ENCODE data around the gene GFRA3. TPM values are rescaled to one million over a fixed set of nuclear protein-coding genes. Genes with fewer than 3 reads are reported as not detected.
"Not testable (repeated sequence)": the region's sequence is repeated elsewhere in the genome, so short reads cannot be mapped to it uniquely, and the experiment has no call there.

GFRA3 gene
- total RNA-seq, 5 donors from 2014 or later (not counting 1 experiment from before 2014, with no cell fraction given), result not detected

GRCh38 chr5:138258704-138259292, 15.6 kb downstream of the GFRA3 start:
- ATAC-seq (replicated peaks in 1 of 4) (no peak), DNase-seq (no peak)
- Mint-ChIP-seq H3K9me3 (no peaks in the 10 kb centered on the region), H3K27me3 (peaks cover 0 to 5% of the 10 kb centered on the region in 2 donors), H3K4me1 (no peaks in the 10 kb centered on the region), H3K27ac (no peak overlapping the region), H3K4me3 (no peak overlapping the region), H3K36me3 (no peaks in the 10 kb centered on the region)
- H3K36me3 ChIP-seq (ENCODE audit: control insufficient read depth in 2 of 2, extremely low read depth in 1 of 2, insufficient read depth in 1 of 2, low read length in 1 of 2), result no peaks in the 10 kb centered on the region
- H3K9me3 ChIP-seq, result no peaks in the 10 kb centered on the region
- CTCF ChIA-PET, result no interaction called here
- H3K4me1 ChIP-seq (ENCODE audit: control insufficient read depth in 1 of 2, extremely low read depth in 1 of 2, insufficient read depth in 2 of 2, low read length in 2 of 2), result no peaks in the 10 kb centered on the region
- no peak overlapping the region for H3K27ac ChIP-seq (ENCODE audit: low read length)
- H3K27me3 ChIP-seq (replicated peaks in 1 of 2; ENCODE audit: control insufficient read depth in 2 of 2, extremely low read depth in 1 of 2, insufficient read depth in 2 of 2, low read length in 1 of 2), result no peaks in the 10 kb centered on the region
- no peak overlapping the region for H3K4me3 ChIP-seq (ENCODE audit: control insufficient read depth in 1 of 2, extremely low read depth in 1 of 2, low read length in 1 of 2)
- WGBS (ENCODE audit: insufficient coverage), result 74% methylated on average over 3 of the region's 4 CpGs
- POLR2A ChIA-PET, result no interaction called here

GRCh38 chr5:138257583-138257982, 16.8 kb downstream of the GFRA3 start:
- CTCF ChIA-PET, result no interaction called here

GRCh38 chr5:138252944-138253343, 21.5 kb downstream of the GFRA3 start:
- Mint-ChIP-seq H3K27ac (no peak overlapping the region), H3K27me3 (peaks cover 0 to 5% of the 10 kb centered on the region in 2 donors), H3K36me3 (no peaks in the 10 kb centered on the region), H3K4me3 (no peak overlapping the region), H3K4me1 (no peaks in the 10 kb centered on the region), H3K9me3 (no peaks in the 10 kb centered on the region)
- H3K4me3 ChIP-seq (ENCODE audit: control insufficient read depth in 1 of 2, extremely low read depth in 1 of 2, low read length in 1 of 2), result no peak overlapping the region
- H3K36me3 ChIP-seq (ENCODE audit: control insufficient read depth in 2 of 2, extremely low read depth in 1 of 2, insufficient read depth in 1 of 2, low read length in 1 of 2), result no peaks in the 10 kb centered on the region
- no peaks in the 10 kb centered on the region for H3K4me1 ChIP-seq (ENCODE audit: control insufficient read depth in 1 of 2, extremely low read depth in 1 of 2, insufficient read depth in 2 of 2, low read length in 2 of 2)
- ChIA-PET CTCF (no interaction called here), POLR2A (no interaction called here)
- peaks cover 0 to 5% of the 10 kb centered on the region in 2 experiments for H3K27me3 ChIP-seq (replicated peaks in 1 of 2; ENCODE audit: control insufficient read depth in 2 of 2, extremely low read depth in 1 of 2, insufficient read depth in 2 of 2, low read length in 1 of 2)
- 80% methylated on average over 2 of the region's 3 CpGs for WGBS (ENCODE audit: insufficient coverage)
- DNase-seq (no peak), ATAC-seq (replicated peaks in 1 of 4) (no peak)
- no peaks in the 10 kb centered on the region for H3K9me3 ChIP-seq
- H3K27ac ChIP-seq (ENCODE audit: low read length), result no peak overlapping the region

More at GRCh38 chr5:138257583-138257982, 16.8 kb downstream of the GFRA3 start:
- Mint-ChIP-seq H3K9me3 (no peaks in the 10 kb centered on the region), H3K36me3 (no peaks in the 10 kb centered on the region), H3K27ac (no peak overlapping the region), H3K4me1 (no peaks in the 10 kb centered on the region), H3K27me3 (peaks cover 0 to 5% of the 10 kb centered on the region in 2 donors), H3K4me3 (no peak overlapping the region)
- no peak overlapping the region for H3K27ac ChIP-seq (ENCODE audit: low read length)
- WGBS (ENCODE audit: insufficient coverage), result 88% methylated on average over 23 of the region's 29 CpGs
- DNase-seq (no peak), ATAC-seq (replicated peaks in 1 of 4) (no peak)
- H3K4me3 ChIP-seq (ENCODE audit: control insufficient read depth in 1 of 2, extremely low read depth in 1 of 2, low read length in 1 of 2), result no peak overlapping the region
- H3K9me3 ChIP-seq, result no peaks in the 10 kb centered on the region
- POLR2A ChIA-PET, result no interaction called here
- no peaks in the 10 kb centered on the region for H3K36me3 ChIP-seq (ENCODE audit: control insufficient read depth in 2 of 2, extremely low read depth in 1 of 2, insufficient read depth in 1 of 2, low read length in 1 of 2)
- H3K27me3 ChIP-seq (replicated peaks in 1 of 2; ENCODE audit: control insufficient read depth in 2 of 2, extremely low read depth in 1 of 2, insufficient read depth in 2 of 2, low read length in 1 of 2), result peaks cover 0 to 5% of the 10 kb centered on the region in 2 experiments
- no peaks in the 10 kb centered on the region for H3K4me1 ChIP-seq (ENCODE audit: control insufficient read depth in 1 of 2, extremely low read depth in 1 of 2, insufficient read depth in 2 of 2, low read length in 2 of 2)

- H3K4me3 ChIP-seq (ENCODE audit: control insufficient read depth in 1 of 2, extremely low read depth in 1 of 2, low read length in 1 of 2); DNase-seq; H3K27ac Mint-ChIP-seq; H3K4me3 Mint-ChIP-seq; H3K9me3 Mint-ChIP-seq; H3K36me3 Mint-ChIP-seq; H3K27ac ChIP-seq (ENCODE audit: low read length); H3K36me3 ChIP-seq (ENCODE audit: control insufficient read depth in 2 of 2, extremely low read depth in 1 of 2, insufficient read depth in 1 of 2, low read length in 1 of 2); ATAC-seq (replicated peaks in 1 of 4); H3K4me1 Mint-ChIP-seq; H3K9me3 ChIP-seq; H3K4me1 ChIP-seq (ENCODE audit: control insufficient read depth in 1 of 2, extremely low read depth in 1 of 2, insufficient read depth in 2 of 2, low read length in 2 of 2); POLR2A ChIA-PET: not testable (repeated sequence)
- CTCF ChIA-PET, result interaction anchor here in 1 of 2 donors (0.5 kb wide), 1 partner anchor 160 kb away, joined by 4 read pairs; no protein-coding TSS in a partner anchor
- 80% methylated on average over 1 of the region's 2 CpGs for WGBS (ENCODE audit: insufficient coverage)
- peaks cover 0 to 21% of the 10 kb centered on the region in 2 experiments for H3K27me3 ChIP-seq (replicated peaks in 1 of 2; ENCODE audit: control insufficient read depth in 2 of 2, extremely low read depth in 1 of 2, insufficient read depth in 2 of 2, low read length in 1 of 2)
- H3K27me3 Mint-ChIP-seq, result peaks cover 15 to 21% of the 10 kb centered on the region in 2 donors
These were observed 26.6 kb downstream of the GFRA3 start for GRCh38 chr5:138247800-138248199.

GRCh38 chr5:138246822-138247221, 27.6 kb downstream of the GFRA3 start:
- no peaks in the 10 kb centered on the region for H3K36me3 ChIP-seq (ENCODE audit: control insufficient read depth in 2 of 2, extremely low read depth in 1 of 2, insufficient read depth in 1 of 2, low read length in 1 of 2)
- ATAC-seq (replicated peaks in 1 of 4), result no peak
- H3K27ac ChIP-seq (ENCODE audit: low read length), result no peak overlapping the region
- Mint-ChIP-seq H3K4me3 (no peak overlapping the region), H3K9me3 (no peaks in the 10 kb centered on the region), H3K4me1 (peaks cover 2 to 9% (median 4%) of the 10 kb centered on the region in 3 donors), H3K36me3 (no peaks in the 10 kb centered on the region), H3K27ac (no peak overlapping the region), H3K27me3 (peaks cover 19 to 25% of the 10 kb centered on the region in 2 donors)
- 84% methylated on average over 2 of the region's 4 CpGs for WGBS (ENCODE audit: insufficient coverage)
- peaks cover 0 to 28% of the 10 kb centered on the region in 2 experiments for H3K27me3 ChIP-seq (replicated peaks in 1 of 2; ENCODE audit: control insufficient read depth in 2 of 2, extremely low read depth in 1 of 2, insufficient read depth in 2 of 2, low read length in 1 of 2)
- CTCF ChIA-PET, result no interaction called here
- no peak for DNase-seq
- H3K4me3 ChIP-seq (ENCODE audit: control insufficient read depth in 1 of 2, extremely low read depth in 1 of 2, low read length in 1 of 2), result no peak overlapping the region
- H3K4me1 ChIP-seq (ENCODE audit: control insufficient read depth in 1 of 2, extremely low read depth in 1 of 2, insufficient read depth in 2 of 2, low read length in 2 of 2), result peaks cover 0 to 6% of the 10 kb centered on the region in 2 experiments
- POLR2A ChIA-PET, result interaction anchor here in 1 of 2 donors (0.6 kb wide), 1 partner anchor 302 kb away, joined by 5 read pairs; no protein-coding TSS in a partner anchor
- no peaks in the 10 kb centered on the region for H3K9me3 ChIP-seq

- Histone ChIP-seq H3K27me3 (replicated peaks in 1 of 2; ENCODE audit: control insufficient read depth in 2 of 2, extremely low read depth in 1 of 2, insufficient read depth in 2 of 2, low read length in 1 of 2) (peaks cover 0 to 33% of the 10 kb centered on the region in 2 experiments), H3K27ac (ENCODE audit: low read length) (no peak overlapping the region), H3K36me3 (ENCODE audit: control insufficient read depth in 2 of 2, extremely low read depth in 1 of 2, insufficient read depth in 1 of 2, low read length in 1 of 2) (no peaks in the 10 kb centered on the region), H3K4me3 (ENCODE audit: control insufficient read depth in 1 of 2, extremely low read depth in 1 of 2, low read length in 1 of 2) (no peak overlapping the region), H3K9me3 (no peaks in the 10 kb centered on the region), H3K4me1 (ENCODE audit: control insufficient read depth in 1 of 2, extremely low read depth in 1 of 2, insufficient read depth in 2 of 2, low read length in 2 of 2) (peaks cover 0 to 11% of the 10 kb centered on the region in 2 experiments)
- DNase-seq (no peak), ATAC-seq (replicated peaks in 1 of 4) (no peak)
- WGBS (ENCODE audit: insufficient coverage), result 74% methylated on average over 3 of the region's 4 CpGs
- H3K27me3 Mint-ChIP-seq, result peaks cover 21 to 28% of the 10 kb centered on the region in 2 donors
- ChIA-PET CTCF (no interaction called here), POLR2A (interaction anchor here in 1 of 2 donors (0.6 kb wide), 1 partner anchor 302 kb away, joined by 5 read pairs; no protein-coding TSS in a partner anchor)
- H3K36me3 Mint-ChIP-seq, result no peaks in the 10 kb centered on the region
- no peak overlapping the region for H3K27ac Mint-ChIP-seq
- H3K9me3 Mint-ChIP-seq, result no peaks in the 10 kb centered on the region
- peaks cover 4 to 11% (median 7%) of the 10 kb centered on the region in 3 donors for H3K4me1 Mint-ChIP-seq
- no peak overlapping the region for H3K4me3 Mint-ChIP-seq
These were observed 28.1 kb downstream of the GFRA3 start for GRCh38 chr5:138246334-138246733.
